Ishikawa (cell line): Measurements from ENCODE around the gene SCAP.

Source experiments
- CEBPB ChIP-seq: IDR thresholded peaks from 2 replicates; pipeline ENCODE4 v1.6.1; 2012
- CREB1 ChIP-seq: IDR thresholded peaks from 2 replicates; pipeline ENCODE4 v1.6.1; 2012; ENCODE audit warnings: low read depth
- EP300 ChIP-seq: IDR thresholded peaks from 2 replicates; pipeline ENCODE4 v1.6.1; 2012; ENCODE audit warnings: borderline replicate concordance
- RAD21 ChIP-seq: IDR thresholded peaks from 2 replicates; pipeline ENCODE4 v1.6.1; 2012; ENCODE audit warnings: low read depth
- TCF12 ChIP-seq: IDR thresholded peaks from 2 replicates; pipeline ENCODE4 v1.6.1; 2012; ENCODE audit warnings: low read depth
- YY1 ChIP-seq: IDR thresholded peaks from 2 replicates; pipeline ENCODE4 v1.6.1; 2012; ENCODE audit warnings: low read depth
- TF ChIP-seq, protein P1 (sequence below): IDR thresholded peaks from 2 replicates; pipeline ENCODE4 v1.6.1; 2012; ENCODE audit warnings: low read depth, mild to moderate bottlenecking
- TF ChIP-seq, protein P2 (sequence below): IDR thresholded peaks from 2 replicates; pipeline ENCODE4 v1.6.1; 2012

DNA sequence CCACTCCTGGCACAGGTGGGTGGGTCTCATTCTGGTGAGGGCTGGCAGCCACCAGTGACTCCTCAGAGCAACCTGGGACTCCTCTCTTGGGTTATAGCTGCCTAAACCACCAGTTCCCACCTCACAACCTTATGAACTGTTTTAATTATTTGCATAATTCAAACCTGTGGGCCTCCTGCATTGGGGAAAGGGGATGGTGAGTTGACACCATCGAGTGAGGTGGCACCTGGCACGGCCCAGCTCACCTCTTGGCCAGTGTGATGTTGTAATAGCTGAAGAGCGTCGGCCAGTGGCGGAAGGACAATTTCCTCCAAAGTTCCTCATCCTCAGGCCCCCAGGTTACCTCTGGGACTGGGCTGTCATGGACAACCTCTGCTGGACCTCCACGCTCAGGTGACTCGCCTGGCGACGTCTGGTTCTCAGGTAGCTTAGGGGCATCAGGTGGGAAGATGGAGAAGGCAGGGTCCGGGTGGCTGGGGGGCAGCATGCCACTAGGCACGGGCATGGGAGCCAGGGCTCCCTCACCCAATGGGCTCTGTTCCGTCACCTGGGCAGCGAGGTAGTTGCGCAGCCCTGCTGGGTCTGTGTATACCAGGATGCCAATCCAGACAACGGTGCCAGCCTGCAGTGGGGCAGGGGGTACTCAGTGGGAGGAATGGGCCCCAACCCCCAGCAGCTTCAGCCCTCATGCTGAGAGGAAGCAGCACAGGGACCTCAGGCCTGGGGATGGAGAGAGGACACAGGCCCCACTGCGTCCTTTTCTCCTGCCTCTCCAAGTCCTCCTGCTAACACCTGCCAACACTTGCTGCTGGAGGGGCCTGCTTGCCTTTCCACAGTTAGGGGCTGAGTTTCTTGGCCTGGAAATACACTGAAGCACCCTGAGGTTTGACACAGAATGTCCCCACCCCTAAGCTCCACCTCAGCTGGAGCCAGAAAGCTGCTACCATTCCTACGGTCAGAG lies 56.4 kb downstream of the SCAP start:
- TF ChIP-seq CEBPB (no peak), RAD21 (no peak), EP300 (no peak), CREB1 (no peak), YY1 (no peak), TCF12 (no peak)
- TF ChIP-seq, protein P1, sequence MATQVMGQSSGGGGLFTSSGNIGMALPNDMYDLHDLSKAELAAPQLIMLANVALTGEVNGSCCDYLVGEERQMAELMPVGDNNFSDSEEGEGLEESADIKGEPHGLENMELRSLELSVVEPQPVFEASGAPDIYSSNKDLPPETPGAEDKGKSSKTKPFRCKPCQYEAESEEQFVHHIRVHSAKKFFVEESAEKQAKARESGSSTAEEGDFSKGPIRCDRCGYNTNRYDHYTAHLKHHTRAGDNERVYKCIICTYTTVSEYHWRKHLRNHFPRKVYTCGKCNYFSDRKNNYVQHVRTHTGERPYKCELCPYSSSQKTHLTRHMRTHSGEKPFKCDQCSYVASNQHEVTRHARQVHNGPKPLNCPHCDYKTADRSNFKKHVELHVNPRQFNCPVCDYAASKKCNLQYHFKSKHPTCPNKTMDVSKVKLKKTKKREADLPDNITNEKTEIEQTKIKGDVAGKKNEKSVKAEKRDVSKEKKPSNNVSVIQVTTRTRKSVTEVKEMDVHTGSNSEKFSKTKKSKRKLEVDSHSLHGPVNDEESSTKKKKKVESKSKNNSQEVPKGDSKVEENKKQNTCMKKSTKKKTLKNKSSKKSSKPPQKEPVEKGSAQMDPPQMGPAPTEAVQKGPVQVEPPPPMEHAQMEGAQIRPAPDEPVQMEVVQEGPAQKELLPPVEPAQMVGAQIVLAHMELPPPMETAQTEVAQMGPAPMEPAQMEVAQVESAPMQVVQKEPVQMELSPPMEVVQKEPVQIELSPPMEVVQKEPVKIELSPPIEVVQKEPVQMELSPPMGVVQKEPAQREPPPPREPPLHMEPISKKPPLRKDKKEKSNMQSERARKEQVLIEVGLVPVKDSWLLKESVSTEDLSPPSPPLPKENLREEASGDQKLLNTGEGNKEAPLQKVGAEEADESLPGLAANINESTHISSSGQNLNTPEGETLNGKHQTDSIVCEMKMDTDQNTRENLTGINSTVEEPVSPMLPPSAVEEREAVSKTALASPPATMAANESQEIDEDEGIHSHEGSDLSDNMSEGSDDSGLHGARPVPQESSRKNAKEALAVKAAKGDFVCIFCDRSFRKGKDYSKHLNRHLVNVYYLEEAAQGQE: no peak
- TF ChIP-seq, protein P2, sequence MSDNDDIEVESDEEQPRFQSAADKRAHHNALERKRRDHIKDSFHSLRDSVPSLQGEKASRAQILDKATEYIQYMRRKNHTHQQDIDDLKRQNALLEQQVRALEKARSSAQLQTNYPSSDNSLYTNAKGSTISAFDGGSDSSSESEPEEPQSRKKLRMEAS: no peak; the same call in 1 of the 2 replicates
